WTC11 (cell line): ENCODE measurements around the gene MARCO.

ENCODE experiments used
- ELF4 ChIP-seq: sonication (generic); formaldehyde crosslinking; IDR thresholded peaks from 2 replicates; pipeline ENCODE4 v1.8.1; 2022; ENCODE audit warnings: low read depth, mild to moderate bottlenecking, moderate library complexity, missing genetic modification reagents
- GRHL2 ChIP-seq: fragments of 250-450 bp; sonication (Bioruptor Pico); IDR thresholded peaks from 2 replicates; pipeline ENCODE4 v1.8.0; 2022; ENCODE audit warnings: mild to moderate bottlenecking, moderate library complexity; ENCODE audit not compliant: insufficient replicate concordance, severe bottlenecking
- JUN ChIP-seq: sonication (generic); formaldehyde crosslinking; IDR thresholded peaks from 2 replicates; pipeline ENCODE4 v1.8.0; 2023; ENCODE audit warnings: mild to moderate bottlenecking, missing genetic modification reagents
- SOX15 ChIP-seq: fragments of 250-450 bp; sonication (Bioruptor Pico); IDR thresholded peaks from 2 replicates; pipeline ENCODE4 v1.9.0; 2021; ENCODE audit warnings: mild to moderate bottlenecking
- TF ChIP-seq, protein P1 (sequence below): fragments of 200-600 bp; IDR thresholded peaks from 2 replicates; pipeline ENCODE4 v1.8.0; 2022; ENCODE audit warnings: antibody characterized with exemption

- TF ChIP-seq, protein P1, sequence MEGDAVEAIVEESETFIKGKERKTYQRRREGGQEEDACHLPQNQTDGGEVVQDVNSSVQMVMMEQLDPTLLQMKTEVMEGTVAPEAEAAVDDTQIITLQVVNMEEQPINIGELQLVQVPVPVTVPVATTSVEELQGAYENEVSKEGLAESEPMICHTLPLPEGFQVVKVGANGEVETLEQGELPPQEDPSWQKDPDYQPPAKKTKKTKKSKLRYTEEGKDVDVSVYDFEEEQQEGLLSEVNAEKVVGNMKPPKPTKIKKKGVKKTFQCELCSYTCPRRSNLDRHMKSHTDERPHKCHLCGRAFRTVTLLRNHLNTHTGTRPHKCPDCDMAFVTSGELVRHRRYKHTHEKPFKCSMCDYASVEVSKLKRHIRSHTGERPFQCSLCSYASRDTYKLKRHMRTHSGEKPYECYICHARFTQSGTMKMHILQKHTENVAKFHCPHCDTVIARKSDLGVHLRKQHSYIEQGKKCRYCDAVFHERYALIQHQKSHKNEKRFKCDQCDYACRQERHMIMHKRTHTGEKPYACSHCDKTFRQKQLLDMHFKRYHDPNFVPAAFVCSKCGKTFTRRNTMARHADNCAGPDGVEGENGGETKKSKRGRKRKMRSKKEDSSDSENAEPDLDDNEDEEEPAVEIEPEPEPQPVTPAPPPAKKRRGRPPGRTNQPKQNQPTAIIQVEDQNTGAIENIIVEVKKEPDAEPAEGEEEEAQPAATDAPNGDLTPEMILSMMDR = no peak
- TF ChIP-seq JUN (no peak), SOX15 (no peak), ELF4 (CRISPR knock-in tag) (no peak), GRHL2 (CRISPR knock-in tag) (no peak)
Observed at GRCh38 chr2:118967124-118967880, 25.3 kb downstream of the MARCO start.
